ENCODE data around the gene DEFB112.

DEFB112 gene

GRCh38 chr6:50091641-50092040 is 41.9 kb upstream of the DEFB112 start:
- Histone ChIP-seq H3K27me3 (ENCODE audit: insufficient read depth, low read length) (no peaks in the 10 kb centered on the region), H3K9ac (ENCODE audit: low read length) (no peak overlapping the region), H3K4me2 (ENCODE audit: low read length) (no peak overlapping the region), H3F3A (ENCODE audit: insufficient read depth, low read length) (no peaks in the 10 kb centered on the region), H3K9me3 (ENCODE audit: low read length) (no peaks in the 10 kb centered on the region), H4K20me1 (ENCODE audit: insufficient read depth, low read length) (no peaks in the 10 kb centered on the region), H3K36me3 (ENCODE audit: insufficient read depth, low read length) (no peaks in the 10 kb centered on the region), H2AFZ (ENCODE audit: low read length) (no peak overlapping the region), H3K4me3 (ENCODE audit: low read depth, low read length, poor library complexity, severe bottlenecking) (no peak overlapping the region), H3K27ac (ENCODE audit: low read depth, low read length, poor library complexity, severe bottlenecking) (no peak overlapping the region), H3K79me2 (ENCODE audit: insufficient read depth, low read length) (no peaks in the 10 kb centered on the region), H3K4me1 (ENCODE audit: insufficient read depth, low read length, severe bottlenecking) (no peaks in the 10 kb centered on the region), H3K9me2 (ENCODE audit: low read depth, low read length) (no peaks in the 10 kb centered on the region)
- TF ChIP-seq EZH2 (IDR thresholded peaks at IDR 0.05; ENCODE audit: borderline replicate concordance, low read length) (no peak), CTCF (IDR thresholded peaks at IDR 0.05; ENCODE audit: low read length) (no peak)

DNA sequence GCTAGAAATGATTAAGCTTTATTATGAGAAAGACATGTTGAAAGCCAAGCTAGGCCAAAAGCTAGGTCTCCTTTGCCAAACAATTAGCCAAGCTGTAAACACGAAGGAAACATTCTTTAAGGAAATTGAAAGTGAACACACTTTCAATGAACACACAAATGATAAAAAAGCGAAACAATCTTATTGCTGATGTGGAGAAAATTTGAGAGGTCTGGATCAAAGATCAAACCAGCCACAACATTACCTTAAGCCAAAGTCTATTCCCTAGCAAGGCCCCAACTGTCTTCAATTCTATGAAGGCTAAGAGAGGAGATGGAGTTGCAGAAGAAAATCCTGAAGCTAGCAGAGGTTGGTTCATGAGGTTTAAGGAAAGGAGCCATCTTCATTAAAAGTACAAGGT is 40.2 kb upstream of the DEFB112 start:
- no peaks in the 10 kb centered on the region for H3K9me2 ChIP-seq (ENCODE audit: low read depth, low read length)
- H3K79me2 ChIP-seq (ENCODE audit: insufficient read depth, low read length), result no peaks in the 10 kb centered on the region
- H3K9ac ChIP-seq (ENCODE audit: low read length), result no peak overlapping the region
- no peaks in the 10 kb centered on the region for H3K36me3 ChIP-seq (ENCODE audit: insufficient read depth, low read length)
- no peak overlapping the region for H3K4me2 ChIP-seq (ENCODE audit: low read length)
- H3K27me3 ChIP-seq (ENCODE audit: insufficient read depth, low read length), result no peaks in the 10 kb centered on the region
- no peak overlapping the region for H3K27ac ChIP-seq (ENCODE audit: low read depth, low read length, poor library complexity, severe bottlenecking)
- no peak overlapping the region for H3K4me3 ChIP-seq (ENCODE audit: low read depth, low read length, poor library complexity, severe bottlenecking)
- TF ChIP-seq EZH2 (IDR thresholded peaks at IDR 0.05; ENCODE audit: borderline replicate concordance, low read length), result no peak
- TF ChIP-seq CTCF (IDR thresholded peaks at IDR 0.05; ENCODE audit: low read length), result no peak
- no peaks in the 10 kb centered on the region for H3K9me3 ChIP-seq (ENCODE audit: low read length)
- no peaks in the 10 kb centered on the region for H3K4me1 ChIP-seq (ENCODE audit: insufficient read depth, low read length, severe bottlenecking)
- no peaks in the 10 kb centered on the region for H3F3A ChIP-seq (ENCODE audit: insufficient read depth, low read length)
- H4K20me1 ChIP-seq (ENCODE audit: insufficient read depth, low read length), result no peaks in the 10 kb centered on the region
- H2AFZ ChIP-seq (ENCODE audit: low read length), result no peak overlapping the region

GRCh38 chr6:50087231-50087954 is 37.7 kb upstream of the DEFB112 start:
- no peak overlapping the region for H3K4me2 ChIP-seq (ENCODE audit: low read length)
- TF ChIP-seq EZH2 (IDR thresholded peaks at IDR 0.05; ENCODE audit: borderline replicate concordance, low read length) (no peak), CTCF (IDR thresholded peaks at IDR 0.05; ENCODE audit: low read length) (no peak)
- no peaks in the 10 kb centered on the region for H3K4me1 ChIP-seq (ENCODE audit: insufficient read depth, low read length, severe bottlenecking)
- no peaks in the 10 kb centered on the region for H3K79me2 ChIP-seq (ENCODE audit: insufficient read depth, low read length)
- no peak overlapping the region for H3K9ac ChIP-seq (ENCODE audit: low read length)
- H3K9me2 ChIP-seq (ENCODE audit: low read depth, low read length), result no peaks in the 10 kb centered on the region
- H3K27ac ChIP-seq (ENCODE audit: low read depth, low read length, poor library complexity, severe bottlenecking), result no peak overlapping the region
- H4K20me1 ChIP-seq (ENCODE audit: insufficient read depth, low read length), result no peaks in the 10 kb centered on the region
- H2AFZ ChIP-seq (ENCODE audit: low read length), result no peak overlapping the region
- H3K4me3 ChIP-seq (ENCODE audit: low read depth, low read length, poor library complexity, severe bottlenecking), result no peak overlapping the region
- H3F3A ChIP-seq (ENCODE audit: insufficient read depth, low read length), result no peaks in the 10 kb centered on the region
- H3K9me3 ChIP-seq (ENCODE audit: low read length), result no peaks in the 10 kb centered on the region
- no peaks in the 10 kb centered on the region for H3K27me3 ChIP-seq (ENCODE audit: insufficient read depth, low read length)
- H3K36me3 ChIP-seq (ENCODE audit: insufficient read depth, low read length), result no peaks in the 10 kb centered on the region

Measured in OCI-LY1 (cell line).